HG02870 (cell line): ENCODE results near the gene DUSP3.

ENCODE experiments used
- ATAC-seq: cut with Tn5 transposase; IDR thresholded peaks from one replicate; pipeline ENCODE4 v1.9.1; 2021; ENCODE audit warnings: mild to moderate bottlenecking, moderate library complexity; ENCODE audit not compliant: unreplicated experiment

DUSP3 gene

GRCh38 chr17:43736389-43736788 lies 42.4 kb downstream of the DUSP3 start:
- ATAC-seq = no peak

GRCh38 chr17:43734376-43734775 lies 44.4 kb downstream of the DUSP3 start:
- ATAC-seq = no peak

GRCh38 chr17:43733956-43734355 lies 44.8 kb downstream of the DUSP3 start:
- no peak for ATAC-seq

- ATAC-seq = no peak
Measured at GRCh38 chr17:43732958-43733357, 45.8 kb downstream of the DUSP3 start.

GRCh38 chr17:43728081-43728480 lies 50.7 kb downstream of the DUSP3 start:
- no peak for ATAC-seq

- no peak for ATAC-seq
Measured at GRCh38 chr17:43723697-43724359, 54.9 kb downstream of the DUSP3 start.

GRCh38 chr17:43722870-43723665 lies 55.7 kb downstream of the DUSP3 start:
- ATAC-seq = no peak

GRCh38 chr17:43722269-43722619 lies 56.5 kb downstream of the DUSP3 start:
- ATAC-seq = no peak

- ATAC-seq = no peak
Measured at GRCh38 chr17:43721537-43722268, 57.1 kb downstream of the DUSP3 start.

- peak; percentile 62 for ATAC-seq
Measured at GRCh38 chr17:43720311-43721060, 58.3 kb downstream of the DUSP3 start.

GRCh38 chr17:43719578-43719977 lies 59.2 kb downstream of the DUSP3 start:
- no peak for ATAC-seq

GRCh38 chr17:43718544-43718943 lies 60.2 kb downstream of the DUSP3 start:
- ATAC-seq = no peak

- ATAC-seq = no peak
Measured at GRCh38 chr17:43717913-43718312, 60.9 kb downstream of the DUSP3 start.
